Measurements from ENCODE around the gene TMCO5A.

DNA sequence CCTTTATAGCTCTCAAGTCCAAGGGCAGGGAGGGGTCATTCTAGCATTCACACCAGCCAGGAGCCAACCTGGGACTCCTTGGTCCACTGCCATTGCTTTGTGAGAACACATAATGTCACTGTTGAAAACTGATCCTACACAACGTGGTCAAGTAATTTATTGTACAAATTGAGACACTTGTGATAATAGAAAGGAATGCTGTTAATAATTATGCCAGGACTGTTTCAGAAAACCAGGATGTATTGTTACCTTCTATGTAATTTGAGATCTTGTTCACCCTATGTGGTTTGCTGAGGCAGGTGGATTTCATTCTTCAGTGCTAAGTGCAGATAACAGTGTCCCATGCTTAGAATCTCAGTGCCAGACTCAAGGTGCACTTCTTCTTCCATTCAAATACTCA is 33.3 kb downstream of the TMCO5A start:
- TF ChIP-seq, protein P1, sequence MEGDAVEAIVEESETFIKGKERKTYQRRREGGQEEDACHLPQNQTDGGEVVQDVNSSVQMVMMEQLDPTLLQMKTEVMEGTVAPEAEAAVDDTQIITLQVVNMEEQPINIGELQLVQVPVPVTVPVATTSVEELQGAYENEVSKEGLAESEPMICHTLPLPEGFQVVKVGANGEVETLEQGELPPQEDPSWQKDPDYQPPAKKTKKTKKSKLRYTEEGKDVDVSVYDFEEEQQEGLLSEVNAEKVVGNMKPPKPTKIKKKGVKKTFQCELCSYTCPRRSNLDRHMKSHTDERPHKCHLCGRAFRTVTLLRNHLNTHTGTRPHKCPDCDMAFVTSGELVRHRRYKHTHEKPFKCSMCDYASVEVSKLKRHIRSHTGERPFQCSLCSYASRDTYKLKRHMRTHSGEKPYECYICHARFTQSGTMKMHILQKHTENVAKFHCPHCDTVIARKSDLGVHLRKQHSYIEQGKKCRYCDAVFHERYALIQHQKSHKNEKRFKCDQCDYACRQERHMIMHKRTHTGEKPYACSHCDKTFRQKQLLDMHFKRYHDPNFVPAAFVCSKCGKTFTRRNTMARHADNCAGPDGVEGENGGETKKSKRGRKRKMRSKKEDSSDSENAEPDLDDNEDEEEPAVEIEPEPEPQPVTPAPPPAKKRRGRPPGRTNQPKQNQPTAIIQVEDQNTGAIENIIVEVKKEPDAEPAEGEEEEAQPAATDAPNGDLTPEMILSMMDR (IDR thresholded peaks at IDR 0.05; ENCODE audit: low read depth, low read length): no peak
- TF ChIP-seq EZH2phosphoT487 (IDR thresholded peaks at IDR 0.05; ENCODE audit: low read depth): no peak
